HepG2 (cell line): ENCODE measurements around the gene HOXA4. TPM values are rescaled to one million over a fixed set of nuclear protein-coding genes. Genes with fewer than 3 reads are reported as not detected.
A peak's percentile ranks its signal among the peaks of the same experiment; 100 is the strongest.

Experiments used
- ATAC-seq: fragments of 200-7000 bp; cut with Tn5 transposase; 3 replicates; pipeline ENCODE4 v1.9.1; 2020; ENCODE audit warnings: mild to moderate bottlenecking, moderate library complexity
- BruUV-seq: library from RNA; stranded (reverse); fragments of 400-500 nt; replicated peaks from 2 replicates; lab custom pipeline; 2021; lab: Mats Ljungman, UMichigan
- CTCF ChIA-PET: fragments of 300-600 bp; formaldehyde crosslinking; extraction: SDS; loops from one replicate; lab custom pipeline; 2021; ENCODE audit warnings: low total read pairs, inconsistent platforms, low intra/inter-chr PET ratio; lab: Yijun Ruan, JAX
- POLR2A ChIA-PET: fragments of 350-600 bp; sonication (Branson Sonifier 250); formaldehyde crosslinking; loops from one replicate; lab custom pipeline; 2020; ENCODE audit warnings: antibody characterized with exemption, inconsistent platforms; lab: Yijun Ruan, JAX
- DNase-seq: peaks from one replicate; pipeline ENCODE4 v3.0.0-alpha.2; 2015; ENCODE audit warnings: low spot score
- FAIRE-seq: peaks from 3 replicates; lab custom pipeline; 2011; peaks lifted over from hg19 to GRCh38; lab: Jason Lieb, UNC
- H2AFZ ChIP-seq: one replicate; pipeline ENCODE4 v1.6.1; 2011; ENCODE audit warnings: low read length, inconsistent platforms
- H3K27ac ChIP-seq: fragments of 300-600 bp; 3 replicates; pipeline ENCODE4 v1.8.0; 2011; ENCODE audit warnings: mixed run types, mild to moderate bottlenecking, mixed read lengths, low read length, inconsistent platforms; ENCODE audit not compliant: insufficient read depth; ENCODE audit errors: extremely low read length
- H3K27me3 ChIP-seq, 2 experiments: fragments of 200-600 bp in 1 of 2; 2 replicates in 1 of 2; 3 replicates in 1 of 2; pipeline versions ENCODE4 v1.6.0 to v1.8.0; 2011; ENCODE audit warnings: low read length in 2 of 2, mild to moderate bottlenecking in 2 of 2, moderate library complexity in 2 of 2, inconsistent platforms in 1 of 2; ENCODE audit not compliant: insufficient read depth in 2 of 2, control insufficient read depth in 1 of 2
- H3K36me3 ChIP-seq, 2 experiments: fragments of 200-600 bp in 1 of 2; replicated peaks in 1 of 2; 2 replicates in 1 of 2; 3 replicates in 1 of 2; pipeline versions ENCODE4 v1.5.1 to v1.8.0; 2011; ENCODE audit warnings: low read length in 2 of 2, inconsistent platforms in 1 of 2; ENCODE audit not compliant: insufficient read depth in 2 of 2, control insufficient read depth in 1 of 2
- H3K4me1 ChIP-seq: 2 replicates; pipeline ENCODE4 v1.5.1; 2012; ENCODE audit warnings: low read length, inconsistent platforms; ENCODE audit not compliant: insufficient read depth
- H3K4me2 ChIP-seq: 2 replicates; pipeline ENCODE4 v1.6.0; 2011; ENCODE audit warnings: low read depth, low read length, inconsistent platforms
- H3K4me3 ChIP-seq, 3 experiments: fragments of 200-600 bp in 1 of 3; sonication (generic), shearing (Covaris generic) in 1 of 3; replicated peaks in 1 of 3; 2 replicates each; pipeline ENCODE4 v1.5.1; 2011 to 2016; ENCODE audit warnings: low read length in 3 of 3, inconsistent platforms in 2 of 3, low read depth in 2 of 3, mild to moderate bottlenecking in 2 of 3, control low read depth in 1 of 3, mixed read lengths in 1 of 3; ENCODE audit not compliant: insufficient read depth in 1 of 3
- H3K79me2 ChIP-seq: one replicate; pipeline ENCODE4 v1.6.1; 2011; ENCODE audit warnings: low read length, inconsistent platforms; ENCODE audit not compliant: insufficient read depth
- H3K9ac ChIP-seq: 2 replicates; pipeline ENCODE4 v1.6.0; 2011; ENCODE audit warnings: mild to moderate bottlenecking, low read depth, low read length, inconsistent platforms; ENCODE audit not compliant: insufficient read depth
- H3K9me3 ChIP-seq: 2 replicates; pipeline ENCODE4 v1.5.1; 2012; ENCODE audit warnings: mild to moderate bottlenecking, low read length
- H4K20me1 ChIP-seq: 2 replicates; pipeline ENCODE4 v1.6.0; 2011; ENCODE audit warnings: inconsistent platforms, mild to moderate bottlenecking, low read length, moderate library complexity; ENCODE audit not compliant: insufficient read depth
- FIP1L1 ChIP-seq: fragments of 200-400 bp; formaldehyde crosslinking; IDR thresholded peaks from 2 replicates; pipeline ENCODE4 v1.6.1; 2018; ENCODE audit warnings: low read depth, mild to moderate bottlenecking, low read length, moderate library complexity, borderline replicate concordance; ENCODE audit not compliant: insufficient read depth
- GABPB1 ChIP-seq: IDR thresholded peaks from 2 replicates; pipeline ENCODE4 v1.6.1; 2016; ENCODE audit warnings: mild to moderate bottlenecking, missing genetic modification reagents, moderate library complexity, missing compliant biosample characterization
- MTERF4 ChIP-seq: sonication (generic); formaldehyde crosslinking; IDR thresholded peaks from 2 replicates; pipeline ENCODE4 v1.8.0; 2023; ENCODE audit warnings: mild to moderate bottlenecking, missing genetic modification reagents
- MXD1 ChIP-seq: sonication (generic); formaldehyde crosslinking; IDR thresholded peaks from 2 replicates; pipeline ENCODE4 v1.4.0; 2020; ENCODE audit warnings: mild to moderate bottlenecking, missing genetic modification reagents
- NFYB ChIP-seq: sonication (generic); formaldehyde crosslinking; IDR thresholded peaks from 2 replicates; pipeline ENCODE4 v1.4.0; 2020; ENCODE audit warnings: missing genetic modification reagents
- NPAS2 ChIP-seq: sonication (generic); formaldehyde crosslinking; IDR thresholded peaks from 2 replicates; pipeline ENCODE4 v1.8.0; 2022; ENCODE audit warnings: mild to moderate bottlenecking, missing genetic modification reagents, borderline replicate concordance
- RFX3 ChIP-seq: IDR thresholded peaks from 2 replicates; pipeline ENCODE4 v1.6.1; 2016; ENCODE audit warnings: missing biosample characterization, missing genetic modification reagents
- RFX5 ChIP-seq: IDR thresholded peaks from 2 replicates; pipeline ENCODE4 v1.6.1; 2011; ENCODE audit warnings: low read depth, low read length, improper control_type of control experiment
- STAG1 ChIP-seq: sonication (generic); formaldehyde crosslinking; IDR thresholded peaks from 2 replicates; pipeline ENCODE4 v1.4.0; 2020; ENCODE audit warnings: missing genetic modification reagents
- ZBTB7B ChIP-seq: sonication (generic); formaldehyde crosslinking; IDR thresholded peaks from 2 replicates; pipeline ENCODE4 v1.4.0; 2020; ENCODE audit warnings: missing genetic modification reagents
- ZFP62 ChIP-seq: sonication (generic); formaldehyde crosslinking; IDR thresholded peaks from 2 replicates; pipeline ENCODE4 v1.4.0; 2020; ENCODE audit warnings: missing genetic modification reagents
- ZNF101 ChIP-seq: sonication (generic); formaldehyde crosslinking; IDR thresholded peaks from 2 replicates; pipeline ENCODE4 v1.4.0; 2020; ENCODE audit warnings: mild to moderate bottlenecking, low read depth, missing genetic modification reagents, borderline replicate concordance
- ZNF225 ChIP-seq: sonication (generic); formaldehyde crosslinking; IDR thresholded peaks from 2 replicates; pipeline ENCODE4 v1.4.0; 2020; ENCODE audit warnings: mild to moderate bottlenecking, missing genetic modification reagents
- ZNF605 ChIP-seq: sonication (generic); formaldehyde crosslinking; IDR thresholded peaks from 2 replicates; pipeline ENCODE4 v1.8.0; 2022; ENCODE audit warnings: mild to moderate bottlenecking, missing genetic modification reagents
- ZNF687 ChIP-seq: sonication (generic); formaldehyde crosslinking; IDR thresholded peaks from 2 replicates; pipeline ENCODE4 v1.5.1; 2020; ENCODE audit warnings: mild to moderate bottlenecking, missing genetic modification reagents, moderate library complexity
- WGBS: methylation state at CpG from one replicate; pipeline ENCODE4 v1.1.6; 2017; ENCODE audit warnings: low lambda C conversion rate; 5-methylcytosine and 5-hydroxymethylcytosine counted together
- in situ Hi-C: cut with HindIII; loops from 2 replicates; pipeline ENCODE4 v1.10.0; 2017; ENCODE audit warnings: low pct_unique_long_range_greater_than_20kb; ENCODE audit not compliant: extremely low pct_ligation_motif_present
- intact Hi-C: fragments of 100-400 bp; cut with micrococcal nuclease; formaldehyde crosslinking; loops from one replicate; pipeline ENCODE4 v1.10.0; 2022; ENCODE audit not compliant: unreplicated experiment
- polyA plus RNA-seq, 8 experiments: library from polyadenylated mRNA; depleted of rRNA in 3 of 8; stranded (reverse) in 7 of 8; unstranded in 1 of 8; fragments of >200 nt; fragmentation: Illumina TruSeq in 4 of 8; extraction: Trizol in 4 of 8; gene quantifications; 2 replicates each; pipeline versions ENCODE4 v1.2.1 to v1.2.3, GENCODE V29; 2011 to 2016; ENCODE audit warnings: low read depth in 4 of 8, missing spikeins in 1 of 8, mixed read lengths in 1 of 8; ENCODE audit not compliant: insufficient read depth in 1 of 8
- total RNA-seq, 5 experiments: library from RNA; depleted of rRNA; stranded (reverse); fragments of >200 nt; fragmentation: Illumina TruSeq; extraction: Trizol; gene quantifications; 2 replicates each; pipeline ENCODE4 v1.2.3, GENCODE V29; 2016; ENCODE audit warnings: low read depth in 1 of 5

Gene HOXA4
- total and polyA plus RNA-seq, 2 of the 13 experiments (the other 11 are each of a cell fraction or from before 2014, with no cell fraction given), result 2.4 to 5.4 TPM

GRCh38 chr7:27143023-27143949 is 12.7 kb upstream of the HOXA4 start, which contains the start of gene HOXA5 (continued):
- peak; percentile 64 for TF ChIP-seq ZNF687 (CRISPR knock-in tag)
- peak; percentile 7; the same call in 1 of the 2 replicates for TF ChIP-seq GABPB1 (CRISPR knock-in tag)
- peak; percentile 39; the same call in 1 of the 2 replicates for TF ChIP-seq NFYB (CRISPR knock-in tag)

- no peak overlapping the region for H2AFZ ChIP-seq
- POLR2A ChIA-PET, result interaction anchor here (1.5 to 2.7 kb wide), 6 partner anchors 8 to 455 kb away, joined by 3 to 13 read pairs (median 10); partner anchors contain the start of genes HOXA4 and SKAP2
- no peak for TF ChIP-seq STAG1 (CRISPR knock-in tag)
- TF ChIP-seq ZNF101 (CRISPR knock-in tag), result no peak
- no peak for TF ChIP-seq RFX5
- no peak for TF ChIP-seq MTERF4 (CRISPR knock-in tag)
- no peak for TF ChIP-seq NPAS2 (CRISPR knock-in tag)
- TF ChIP-seq ZNF225, result no peak
- TF ChIP-seq ZNF605 (CRISPR knock-in tag), result peak; percentile 23; the same call in 1 of the 2 replicates
- 0 out of 2 replicates have a peak, but pooled peaks have one; percentile 4 for TF ChIP-seq ZBTB7B (CRISPR knock-in tag)
- TF ChIP-seq FIP1L1, result no peak
- no peak for TF ChIP-seq ZFP62 (CRISPR knock-in tag)
- 0 out of 2 replicates have a peak, but pooled peaks have one; percentile 13 for TF ChIP-seq MXD1 (CRISPR knock-in tag)
- TF ChIP-seq RFX3 (CRISPR knock-in tag), result no peak
Measured at GRCh38 chr7:27142580-27143022, 12.0 kb upstream of the HOXA4 start.

More at GRCh38 chr7:27142580-27143022, 12.0 kb upstream of the HOXA4 start:
- 54% methylated on average over 29 of the region's 29 CpGs for WGBS
- no peaks in the 10 kb centered on the region for H3K79me2 ChIP-seq
- DNase-seq (no peak), ATAC-seq (peak; percentile 63), FAIRE-seq (no peak)
- peak overlapping the region; percentile 60 for H3K27ac ChIP-seq
- no peaks in the 10 kb centered on the region; a peak in 2 of 5 replicates for H3K36me3 ChIP-seq
- BruUV-seq, result no TSS peak
- H3K4me2 ChIP-seq, result peak overlapping the region; percentile 70
- CTCF ChIA-PET, result no interaction called here
- intact Hi-C loops (loop anchor here (5.0 kb wide), 1 partner anchor 765 kb away; no protein-coding TSS in a partner anchor), in situ Hi-C loops (no loop called here)
- H3K9me3 ChIP-seq, result no peaks in the 10 kb centered on the region
- no peaks in the 10 kb centered on the region for H3K27me3 ChIP-seq
- H3K4me1 ChIP-seq, result peaks cover 9% of the 10 kb centered on the region
- H3K9ac ChIP-seq, result peak overlapping the region; percentile 67
- H4K20me1 ChIP-seq, result no peaks in the 10 kb centered on the region
- peak overlapping the region; percentile 70 to 79 (median 76) for H3K4me3 ChIP-seq
